Left ventricle myocardium inferior (tissue), 1 donor: ENCODE data around the gene CEP41. TPM values are rescaled to one million over a fixed set of nuclear protein-coding genes. Genes with fewer than 3 reads are reported as not detected.

Experiments used
- DNase-seq: peaks from one replicate; pipeline ENCODE4 v3.0.0-alpha.2; 2020
- H3K27ac ChIP-seq: fragments of 200-600 bp; replicated peaks from 2 replicates; pipeline ENCODE4 v1.8.0; 2021
- H3K27me3 ChIP-seq: fragments of 200-600 bp; 2 replicates; pipeline ENCODE4 v1.8.0; 2021; ENCODE audit warnings: low read depth
- H3K36me3 ChIP-seq: fragments of 200-600 bp; 2 replicates; pipeline ENCODE4 v1.8.0; 2021
- H3K4me1 ChIP-seq: fragments of 200-600 bp; 2 replicates; pipeline ENCODE4 v1.8.0; 2021
- H3K4me3 ChIP-seq: fragments of 200-600 bp; 2 replicates; pipeline ENCODE4 v1.8.0; 2021; ENCODE audit warnings: mild to moderate bottlenecking, moderate library complexity
- H3K9me3 ChIP-seq: fragments of 200-600 bp; replicated peaks from 2 replicates; pipeline ENCODE4 v1.8.0; 2021
- CTCF ChIP-seq: fragments of 200-600 bp; IDR thresholded peaks from 2 replicates; pipeline ENCODE4 v1.8.0; 2021; ENCODE audit warnings: antibody characterized with exemption, mild to moderate bottlenecking, borderline replicate concordance
- intact Hi-C: fragments of 100-400 bp; cut with micrococcal nuclease; formaldehyde crosslinking; loops from one replicate; pipeline ENCODE4 v1.11.0; 2022
- total RNA-seq: library from RNA; stranded (reverse); fragmentation: NEBNext Ultra II Directional; extraction: Animal tissue kit (Norgen Biotek cat#: 25700); gene quantifications from one replicate; pipeline ENCODE4 v1.2.1, GENCODE V29; 2021
- donor health status: DM: no; HTN: yes; CAD: no; lungs with severe emphysema.

CEP41 gene
- total RNA-seq, 1 donor from 2014 or later: 5.8 TPM

- intact Hi-C loops: no loop called here
- no peak for TF ChIP-seq CTCF
- no peaks in the 10 kb centered on the region for H3K9me3 ChIP-seq
Observed at GRCh38 chr7:130418306-130418705, 22.5 kb downstream of the CEP41 start.

GRCh38 chr7:130417213-130417612 lies 23.6 kb downstream of the CEP41 start:
- intact Hi-C loops: no loop called here
- no peaks in the 10 kb centered on the region for H3K27me3 ChIP-seq
- no peak for DNase-seq
- no peaks in the 10 kb centered on the region for H3K9me3 ChIP-seq
- no peaks in the 10 kb centered on the region for H3K36me3 ChIP-seq
- TF ChIP-seq CTCF: no peak
- H3K4me3 ChIP-seq: no peak overlapping the region
- no peak overlapping the region for H3K27ac ChIP-seq
- H3K4me1 ChIP-seq: no peaks in the 10 kb centered on the region

More at GRCh38 chr7:130418306-130418705, 22.5 kb downstream of the CEP41 start:
- H3K36me3 ChIP-seq: no peaks in the 10 kb centered on the region
- DNase-seq: no peak
- no peak overlapping the region for H3K4me3 ChIP-seq
- H3K27ac ChIP-seq: no peak overlapping the region
- H3K4me1 ChIP-seq: no peaks in the 10 kb centered on the region
- H3K27me3 ChIP-seq: no peaks in the 10 kb centered on the region

GRCh38 chr7:130415006-130415405 lies 25.8 kb downstream of the CEP41 start:
- H3K4me1 ChIP-seq: no peaks in the 10 kb centered on the region
- no peaks in the 10 kb centered on the region for H3K36me3 ChIP-seq
- H3K4me3 ChIP-seq: no peak overlapping the region
- H3K9me3 ChIP-seq: no peaks in the 10 kb centered on the region
- H3K27ac ChIP-seq: no peak overlapping the region
- no peak for TF ChIP-seq CTCF
- H3K27me3 ChIP-seq: no peaks in the 10 kb centered on the region
- intact Hi-C loops: no loop called here
- no peak for DNase-seq

- no peaks in the 10 kb centered on the region for H3K27me3 ChIP-seq
- H3K9me3 ChIP-seq: no peaks in the 10 kb centered on the region
- peaks cover 7% of the 10 kb centered on the region for H3K4me1 ChIP-seq
- H3K4me3 ChIP-seq: no peak overlapping the region
- TF ChIP-seq CTCF: no peak
- no peak for DNase-seq
- no peak overlapping the region for H3K27ac ChIP-seq
- H3K36me3 ChIP-seq: no peaks in the 10 kb centered on the region
- intact Hi-C loops: no loop called here
Observed at GRCh38 chr7:130413201-130413600, 27.6 kb downstream of the CEP41 start.

- Histone ChIP-seq H3K9me3 (no peaks in the 10 kb centered on the region), H3K4me1 (peaks cover 7% of the 10 kb centered on the region), H3K27ac (no peak overlapping the region), H3K36me3 (no peaks in the 10 kb centered on the region), H3K27me3 (no peaks in the 10 kb centered on the region), H3K4me3 (no peak overlapping the region)
- TF ChIP-seq CTCF: no peak
- intact Hi-C loops: no loop called here
- no peak for DNase-seq
Observed at GRCh38 chr7:130410868-130411541, 29.8 kb downstream of the CEP41 start.
